ENCODE results near the gene REV1. TPM values are rescaled to one million over a fixed set of nuclear protein-coding genes. Genes with fewer than 3 reads are reported as not detected.

Gene REV1
- total and polyA plus RNA-seq, 2 donors (not counting 3 experiments of a cell fraction or from before 2014, with no cell fraction given), result 16.6 to 50.3 TPM

- H3K27me3 ChIP-seq (ENCODE audit: control insufficient read depth in 2 of 2, insufficient read depth in 2 of 2, low read length in 2 of 2), result no peaks in the 10 kb centered on the region
- no peak overlapping the region for H3K27ac ChIP-seq (ENCODE audit: insufficient read depth, low read depth, low read length)
- FAIRE-seq, result no peak
- H3K4me3 ChIP-seq (replicated peaks in 1 of 3; ENCODE audit: insufficient read depth in 1 of 3, low read depth in 1 of 3, low read length in 3 of 3), result no peak overlapping the region
- no peaks in the 10 kb centered on the region for H3K4me1 ChIP-seq (ENCODE audit: control insufficient read depth, extremely low read depth, insufficient read depth, low read length)
- dilution Hi-C loops (cut with MboI; ENCODE audit: extremely low pct_ligation_motif_present, low sequenced_read_pairs) (no loop called here), intact Hi-C loops (cut with micrococcal nuclease) (no loop called here)
- no peak for DNase-seq (ENCODE audit: low read depth, low spot score)
- CTCF ChIA-PET, result interaction anchor here (1.2 to 1.4 kb wide), 2 partner anchors 8 to 10 kb away, joined by 3 to 4 read pairs; no protein-coding TSS in a partner anchor
- no peak overlapping the region for H3K9ac ChIP-seq (replicated peaks; ENCODE audit: extremely low read depth, insufficient read depth, low read length)
- POLR2A ChIA-PET, result no interaction called here
- no peaks in the 10 kb centered on the region for H3K9me1 ChIP-seq (replicated peaks; ENCODE audit: control insufficient read depth, extremely low read depth, insufficient read depth, low read length)
- H3K79me2 ChIP-seq (ENCODE audit: control insufficient read depth, insufficient read depth, low read length), result peaks cover 15% of the 10 kb centered on the region
- no TSS peak for BruUV-seq (replicated peaks)
- no peaks in the 10 kb centered on the region for H3K9me3 ChIP-seq (replicated peaks; ENCODE audit: control insufficient read depth, insufficient read depth, low read length)
- H3K36me3 ChIP-seq (ENCODE audit: control insufficient read depth in 2 of 2, extremely low read depth in 1 of 2, insufficient read depth in 2 of 2, low read length in 2 of 2), result peaks cover 6 to 12% of the 10 kb centered on the region in 2 experiments
- no peak overlapping the region for H2AFZ ChIP-seq (ENCODE audit: low read depth, low read length)
- H3K4me2 ChIP-seq (ENCODE audit: insufficient read depth, low read length), result no peak overlapping the region
- H4K20me1 ChIP-seq (replicated peaks; ENCODE audit: control insufficient read depth, extremely low read depth, insufficient read depth, low read length), result peaks cover 2% of the 10 kb centered on the region
- TF ChIP-seq POLR2A (IDR thresholded peaks at IDR 0.05; ENCODE audit: low read depth, low read length) (no peak), FOS (IDR thresholded peaks at IDR 0.05; ENCODE audit: borderline replicate concordance, insufficient read depth, low read length) (no peak), GATA2 (IDR thresholded peaks at IDR 0.05; ENCODE audit: insufficient read depth, insufficient read length, low read depth, low read length) (no peak), POLR2AphosphoS5 (IDR thresholded peaks at IDR 0.05; ENCODE audit: insufficient read depth, low read depth, low read length) (no peak)
- TF ChIP-seq, protein P1, sequence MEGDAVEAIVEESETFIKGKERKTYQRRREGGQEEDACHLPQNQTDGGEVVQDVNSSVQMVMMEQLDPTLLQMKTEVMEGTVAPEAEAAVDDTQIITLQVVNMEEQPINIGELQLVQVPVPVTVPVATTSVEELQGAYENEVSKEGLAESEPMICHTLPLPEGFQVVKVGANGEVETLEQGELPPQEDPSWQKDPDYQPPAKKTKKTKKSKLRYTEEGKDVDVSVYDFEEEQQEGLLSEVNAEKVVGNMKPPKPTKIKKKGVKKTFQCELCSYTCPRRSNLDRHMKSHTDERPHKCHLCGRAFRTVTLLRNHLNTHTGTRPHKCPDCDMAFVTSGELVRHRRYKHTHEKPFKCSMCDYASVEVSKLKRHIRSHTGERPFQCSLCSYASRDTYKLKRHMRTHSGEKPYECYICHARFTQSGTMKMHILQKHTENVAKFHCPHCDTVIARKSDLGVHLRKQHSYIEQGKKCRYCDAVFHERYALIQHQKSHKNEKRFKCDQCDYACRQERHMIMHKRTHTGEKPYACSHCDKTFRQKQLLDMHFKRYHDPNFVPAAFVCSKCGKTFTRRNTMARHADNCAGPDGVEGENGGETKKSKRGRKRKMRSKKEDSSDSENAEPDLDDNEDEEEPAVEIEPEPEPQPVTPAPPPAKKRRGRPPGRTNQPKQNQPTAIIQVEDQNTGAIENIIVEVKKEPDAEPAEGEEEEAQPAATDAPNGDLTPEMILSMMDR (IDR thresholded peaks at IDR 0.05; ENCODE audit: extremely low read depth in 1 of 2, insufficient read depth in 1 of 2, low read depth in 1 of 2, low read length in 2 of 2), result no peak
These were observed 59.1 kb downstream of the REV1 start for GRCh38 chr2:99430614-99431291.
